SK-N-SH (cell line): ENCODE measurements around the gene B3GNT4. TPM values are rescaled to one million over a fixed set of nuclear protein-coding genes. Genes with fewer than 3 reads are reported as not detected.

Experiments
- CTCF ChIA-PET: fragments of 300-600, 350-600 bp; formaldehyde crosslinking; extraction: SDS; loops from one replicate; lab custom pipeline; 2021; lab: Yijun Ruan, JAX
- POLR2A ChIA-PET: fragments of 350-600 bp; sonication (Branson Sonifier 250); formaldehyde crosslinking; extraction: SDS; loops from one replicate; lab custom pipeline; 2020; ENCODE audit warnings: antibody characterized with exemption, inconsistent platforms; lab: Yijun Ruan, JAX
- DNase-seq: peaks from one replicate; pipeline ENCODE4 v3.0.0; 2012
- H2AFZ ChIP-seq: fragments of 200-600 bp; sonication (generic); 2 replicates; pipeline ENCODE4 v1.8.1; 2016; ENCODE audit warnings: antibody characterized with exemption, mild to moderate bottlenecking, low read depth
- H3F3A ChIP-seq: fragments of 200-600 bp; sonication (generic); replicated peaks from 2 replicates; pipeline ENCODE3; 2016; ENCODE audit warnings: antibody characterized with exemption, mild to moderate bottlenecking; ENCODE audit not compliant: insufficient read depth
- H3K27ac ChIP-seq, 2 experiments: fragments of 200-500 bp in 1 of 2; fragments of 200-600 bp in 1 of 2; sonication (Bioruptor generic) in 1 of 2; sonication (generic), shearing (Covaris generic) in 1 of 2; 2 replicates each; pipeline versions ENCODE4 v1.5.1 to v1.6.1; 2014 to 2016; ENCODE audit warnings: low read depth in 2 of 2, inconsistent platforms in 1 of 2, low read length in 1 of 2, mild to moderate bottlenecking in 1 of 2, mixed read lengths in 1 of 2
- H3K27me3 ChIP-seq: fragments of 200-600 bp; sonication (generic), shearing (Covaris generic); 2 replicates; pipeline ENCODE4 v1.6.1; 2016; ENCODE audit warnings: mixed run types; ENCODE audit not compliant: insufficient read depth
- H3K36me3 ChIP-seq, 2 experiments: fragments of 200-500 bp in 1 of 2; fragments of 200-600 bp in 1 of 2; sonication (Bioruptor generic) in 1 of 2; sonication (generic) in 1 of 2; replicated peaks in 1 of 2; 2 replicates each; pipeline versions ENCODE3 to v1.5.1; 2014 to 2016; ENCODE audit warnings: low read length in 1 of 2, mild to moderate bottlenecking in 1 of 2; ENCODE audit not compliant: insufficient read depth in 2 of 2, control insufficient read depth in 1 of 2
- H3K4me1 ChIP-seq, 2 experiments: fragments of 200-500 bp in 1 of 2; fragments of 200-600 bp in 1 of 2; sonication (Bioruptor generic) in 1 of 2; sonication (generic), shearing (Covaris generic) in 1 of 2; 2 replicates each; pipeline versions ENCODE4 v1.5.1 to v1.6.1; 2014 to 2016; ENCODE audit warnings: low read depth in 1 of 2, low read length in 1 of 2, mixed run types in 1 of 2; ENCODE audit not compliant: insufficient read depth in 2 of 2, control insufficient read depth in 1 of 2
- H3K4me2 ChIP-seq: fragments of 200-600 bp; sonication (generic), shearing (Covaris generic); 2 replicates; pipeline ENCODE4 v1.6.1; 2017; ENCODE audit warnings: mixed run types
- H3K4me3 ChIP-seq, 2 experiments: fragments of 200-500 bp in 1 of 2; fragments of 200-600 bp in 1 of 2; sonication (Bioruptor generic) in 1 of 2; sonication (generic), shearing (Covaris generic) in 1 of 2; 2 replicates each; pipeline versions ENCODE4 v1.5.1 to v1.8.1; 2014 to 2016; ENCODE audit warnings: low read depth in 2 of 2, inconsistent platforms in 1 of 2, low read length in 1 of 2, mild to moderate bottlenecking in 1 of 2, mixed read lengths in 1 of 2, moderate library complexity in 1 of 2
- H3K79me2 ChIP-seq: fragments of 200-600 bp; sonication (generic); 2 replicates; pipeline ENCODE4 v1.8.1; 2017; ENCODE audit warnings: mild to moderate bottlenecking; ENCODE audit not compliant: insufficient read depth
- H3K9ac ChIP-seq: fragments of 200-600 bp; sonication (generic); 2 replicates; pipeline ENCODE4 v1.6.1; 2017; ENCODE audit warnings: mixed run types
- H3K9me2 ChIP-seq: fragments of 200-600 bp; sonication (generic); 2 replicates; pipeline ENCODE4 v1.6.1; 2017; ENCODE audit warnings: mixed run types
- H3K9me3 ChIP-seq: fragments of 200-600 bp; sonication (generic); 2 replicates; pipeline ENCODE4 v1.6.1; 2017; ENCODE audit warnings: mixed run types, mild to moderate bottlenecking, moderate library complexity
- H4K20me1 ChIP-seq: fragments of 200-600 bp; sonication (generic); 2 replicates; pipeline ENCODE4 v1.6.1; 2017; ENCODE audit warnings: mild to moderate bottlenecking, mixed run types; ENCODE audit not compliant: insufficient read depth
- EP300 ChIP-seq, 2 experiments: IDR thresholded peaks; 2 replicates each; pipeline versions ENCODE4 v1.4.0 to v1.6.1; 2012; ENCODE audit warnings: borderline replicate concordance in 1 of 2, low read depth in 1 of 2, low read length in 1 of 2
- FOSL2 ChIP-seq: IDR thresholded peaks from 2 replicates; pipeline ENCODE4 v1.4.0; 2012; ENCODE audit warnings: low read depth, mild to moderate bottlenecking, moderate library complexity, borderline replicate concordance
- FOXM1 ChIP-seq: IDR thresholded peaks from 2 replicates; pipeline ENCODE4 v1.4.0; 2012; ENCODE audit warnings: low read depth, mild to moderate bottlenecking
- IRF3 ChIP-seq: fragments of 150-350 bp; IDR thresholded peaks from 2 replicates; pipeline ENCODE4 v1.6.1; 2016; ENCODE audit warnings: mild to moderate bottlenecking, low read depth, low read length
- JUND ChIP-seq: IDR thresholded peaks from 2 replicates; pipeline ENCODE4 v1.4.0; 2012
- MEF2A ChIP-seq: IDR thresholded peaks from 2 replicates; pipeline ENCODE4 v1.4.0; 2012; ENCODE audit warnings: low read depth, borderline replicate concordance
- MXI1 ChIP-seq: IDR thresholded peaks from 2 replicates; pipeline ENCODE4 v1.6.1; 2012; ENCODE audit warnings: mild to moderate bottlenecking, low read depth, low read length, improper control_type of control experiment
- NRF1 ChIP-seq: IDR thresholded peaks from 2 replicates; pipeline ENCODE4 v1.6.1; 2012; ENCODE audit warnings: low read depth, mild to moderate bottlenecking, low read length
- RAD21 ChIP-seq: IDR thresholded peaks from 2 replicates; pipeline ENCODE4 v1.6.1; 2012; ENCODE audit warnings: mild to moderate bottlenecking, low read length
- RCOR1 ChIP-seq: fragments of 150-350 bp; IDR thresholded peaks from 2 replicates; pipeline ENCODE4 v1.6.1; 2017; ENCODE audit warnings: antibody characterized with exemption, low read length
- REST ChIP-seq: IDR thresholded peaks from 2 replicates; pipeline ENCODE4 v1.6.1; 2012; ENCODE audit warnings: mild to moderate bottlenecking, low read depth, low read length, moderate library complexity
- RXRA ChIP-seq: IDR thresholded peaks from 2 replicates; pipeline ENCODE4 v1.4.0; 2012; ENCODE audit warnings: low read depth, mild to moderate bottlenecking, borderline replicate concordance
- SIN3A ChIP-seq: IDR thresholded peaks from 2 replicates; pipeline ENCODE4 v1.6.1; 2012; ENCODE audit warnings: low read depth, mild to moderate bottlenecking, low read length, moderate library complexity, borderline replicate concordance
- SMC3 ChIP-seq: IDR thresholded peaks from 2 replicates; pipeline ENCODE4 v1.6.1; 2012; ENCODE audit warnings: low read depth, low read length, improper control_type of control experiment
- TAF1 ChIP-seq: IDR thresholded peaks from 2 replicates; pipeline ENCODE4 v1.6.1; 2012; ENCODE audit warnings: low read depth, mild to moderate bottlenecking, low read length, moderate library complexity, borderline replicate concordance
- WGBS: methylation state at CpG from one replicate; pipeline ENCODE4 v1.1.6; 2017; ENCODE audit warnings: low lambda C conversion rate; 5-methylcytosine and 5-hydroxymethylcytosine counted together
- polyA plus RNA-seq, 3 experiments: library from polyadenylated mRNA; depleted of rRNA; stranded (reverse); fragments of >200 nt; gene quantifications; 2 replicates each; pipeline ENCODE4 v1.2.3, GENCODE V29; 2012

The B3GNT4 gene
- polyA plus RNA-seq, 1 of the 3 experiments (the other 2 are of a cell fraction): 0.81 TPM

GRCh38 chr12:122235741-122236140, 32.2 kb downstream of the B3GNT4 start (continued):
- TF ChIP-seq RCOR1 (no peak), RXRA (no peak), JUND (no peak), MXI1 (no peak)

GRCh38 chr12:122238861-122239260, 35.4 kb downstream of the B3GNT4 start:
- no peaks in the 10 kb centered on the region for H4K20me1 ChIP-seq
- H3K9ac ChIP-seq: no peak overlapping the region
- no peaks in the 10 kb centered on the region for H3K27me3 ChIP-seq
- POLR2A ChIA-PET: interaction anchor here (0.7 kb wide), 1 partner anchor 22 kb away, joined by 3 read pairs; no protein-coding TSS in a partner anchor
- no peak for DNase-seq
- H3K9me2 ChIP-seq: no peaks in the 10 kb centered on the region
- H3K36me3 ChIP-seq: peaks cover 17% of the 10 kb centered on the region in 2 experiments
- CTCF ChIA-PET: interaction anchor here (0.6 to 1.4 kb wide), 3 partner anchors 11 to 687 kb away, joined by 3 to 4 read pairs (median 3); partner anchors contain the start of gene VPS33A
- H3K27ac ChIP-seq: no peak overlapping the region
- no peak overlapping the region for H2AFZ ChIP-seq
- TF ChIP-seq SMC3 (no peak), TAF1 (no peak), RAD21 (no peak), REST (no peak), FOXM1 (no peak), NRF1 (no peak), IRF3 (no peak), FOSL2 (no peak), MEF2A (no peak), SIN3A (no peak), EP300 (IDR thresholded peaks at IDR 0.05; ENCODE audit: borderline replicate concordance in 1 of 2, low read depth in 1 of 2, low read length in 1 of 2) (no peak)
- TF ChIP-seq, all 33 proteins: peak for 0
- 98% methylated on average over 5 of the region's 5 CpGs for WGBS
- no peak overlapping the region for H3K4me2 ChIP-seq
- no peaks in the 10 kb centered on the region for H3K4me1 ChIP-seq
- no peaks in the 10 kb centered on the region for H3K9me3 ChIP-seq
- H3K79me2 ChIP-seq: no peaks in the 10 kb centered on the region
- H3F3A ChIP-seq: peaks cover 7% of the 10 kb centered on the region
- H3K4me3 ChIP-seq: no peak overlapping the region
